DND-41 (cell line): ENCODE results near the gene MICAL1.

Experiments
- EZH2 ChIP-seq: IDR thresholded peaks from 3 replicates; pipeline ENCODE4 v1.6.1; 2012; ENCODE audit warnings: borderline replicate concordance, low read depth, mild to moderate bottlenecking, moderate library complexity, low read length, inconsistent platforms; ENCODE audit not compliant: severe bottlenecking
- TF ChIP-seq, protein P1 (sequence below): IDR thresholded peaks from 2 replicates; pipeline ENCODE4 v1.5.1; 2012; ENCODE audit warnings: borderline replicate concordance, low read length, moderate library complexity, mild to moderate bottlenecking; ENCODE audit not compliant: poor library complexity, severe bottlenecking; ENCODE audit errors: extremely low read depth

DNA sequence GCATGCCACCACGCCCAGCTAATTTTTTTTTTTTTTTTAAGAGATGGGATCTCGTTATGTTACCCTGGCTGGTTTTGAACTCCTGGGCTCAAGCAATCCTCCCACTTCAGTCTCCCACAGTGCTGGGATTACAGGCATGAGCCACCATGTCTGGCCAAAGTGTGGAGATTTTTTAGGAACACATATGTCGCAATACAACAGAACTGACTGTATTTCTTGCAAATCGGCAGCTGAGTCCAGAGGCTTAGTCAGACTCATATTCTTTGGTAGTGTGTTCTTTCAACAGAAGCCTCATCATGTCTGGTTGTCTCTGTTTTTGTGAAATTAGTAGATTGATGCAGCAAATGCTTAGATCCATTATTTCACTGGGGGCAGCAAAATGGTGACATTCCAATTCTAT, 49.4 kb downstream of the MICAL1 start:
- TF ChIP-seq, protein P1, sequence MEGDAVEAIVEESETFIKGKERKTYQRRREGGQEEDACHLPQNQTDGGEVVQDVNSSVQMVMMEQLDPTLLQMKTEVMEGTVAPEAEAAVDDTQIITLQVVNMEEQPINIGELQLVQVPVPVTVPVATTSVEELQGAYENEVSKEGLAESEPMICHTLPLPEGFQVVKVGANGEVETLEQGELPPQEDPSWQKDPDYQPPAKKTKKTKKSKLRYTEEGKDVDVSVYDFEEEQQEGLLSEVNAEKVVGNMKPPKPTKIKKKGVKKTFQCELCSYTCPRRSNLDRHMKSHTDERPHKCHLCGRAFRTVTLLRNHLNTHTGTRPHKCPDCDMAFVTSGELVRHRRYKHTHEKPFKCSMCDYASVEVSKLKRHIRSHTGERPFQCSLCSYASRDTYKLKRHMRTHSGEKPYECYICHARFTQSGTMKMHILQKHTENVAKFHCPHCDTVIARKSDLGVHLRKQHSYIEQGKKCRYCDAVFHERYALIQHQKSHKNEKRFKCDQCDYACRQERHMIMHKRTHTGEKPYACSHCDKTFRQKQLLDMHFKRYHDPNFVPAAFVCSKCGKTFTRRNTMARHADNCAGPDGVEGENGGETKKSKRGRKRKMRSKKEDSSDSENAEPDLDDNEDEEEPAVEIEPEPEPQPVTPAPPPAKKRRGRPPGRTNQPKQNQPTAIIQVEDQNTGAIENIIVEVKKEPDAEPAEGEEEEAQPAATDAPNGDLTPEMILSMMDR = no peak
- TF ChIP-seq EZH2 = no peak
